HG02973 (cell line): ENCODE results near the gene TBRG4.
"Not testable (repeated sequence)": the region's sequence is repeated elsewhere in the genome, so short reads cannot be mapped to it uniquely, and the experiment has no call there.

Experiments used
- ATAC-seq: cut with Tn5 transposase; IDR thresholded peaks from one replicate; pipeline ENCODE4 v1.9.1; 2021; ENCODE audit warnings: moderate library complexity; ENCODE audit not compliant: unreplicated experiment

TBRG4 gene

GRCh38 chr7:45111298-45112223 lies at the start of gene TBRG4:
Gene TBRG4 (minus strand): TSS chr7:45111697. CDS start chr7:45109237, 2,460 bp downstream.
- peak; percentile 88 for ATAC-seq

GRCh38 chr7:45161138-45161537 lies 49.6 kb upstream of the TBRG4 start:
- ATAC-seq, result no peak

- peak; percentile 53 for ATAC-seq
Observed at GRCh38 chr7:45160417-45160881, 49.0 kb upstream of the TBRG4 start.

- ATAC-seq, result no peak
Observed at GRCh38 chr7:45159296-45159695, 47.8 kb upstream of the TBRG4 start.

GRCh38 chr7:45158471-45158870 lies 47.0 kb upstream of the TBRG4 start:
- ATAC-seq, result no peak

DNA sequence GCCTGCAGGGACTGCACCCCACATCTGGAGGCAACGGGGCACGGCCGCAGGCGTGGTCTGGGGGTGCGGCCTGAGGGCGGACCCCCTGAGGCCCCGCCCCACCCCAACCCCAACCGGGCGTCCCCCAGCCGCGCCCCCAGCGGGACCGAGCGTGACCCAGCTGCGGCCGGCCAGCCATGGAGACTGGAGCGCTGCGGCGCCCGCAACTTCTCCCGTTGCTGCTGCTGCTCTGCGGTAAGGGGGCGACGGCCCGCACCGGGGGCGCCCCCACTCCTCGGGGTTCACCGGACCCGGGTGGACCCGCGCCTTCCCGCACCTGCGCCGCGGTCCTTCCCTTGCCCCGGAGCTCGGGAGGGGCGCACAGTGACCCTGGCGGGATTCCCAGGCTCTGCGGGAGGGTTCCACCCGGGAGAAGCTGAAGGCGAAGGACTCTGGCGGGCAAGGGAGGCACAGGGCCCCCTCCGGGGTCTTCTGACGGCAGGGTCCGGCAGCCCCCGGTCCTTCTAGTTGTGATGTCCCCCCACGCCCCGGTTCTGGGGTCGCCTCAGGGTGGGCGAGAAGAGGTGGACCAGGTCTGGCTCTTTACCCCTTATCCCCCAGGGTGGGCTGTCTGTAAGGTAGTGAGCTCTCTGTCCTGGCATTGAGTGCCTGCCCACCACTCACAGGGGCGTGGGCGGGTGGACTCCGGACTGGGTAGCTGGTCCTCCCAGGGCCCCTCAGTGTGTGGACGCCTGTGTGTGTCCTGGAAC lies 46.3 kb upstream of the TBRG4 start, which contains the start of gene RAMP3:
Gene RAMP3 (plus strand): TSS at position 139 of the 749 bp plus-strand sequence. CDS start 38 bp downstream, at position 177.
- ATAC-seq, result no peak

DNA sequence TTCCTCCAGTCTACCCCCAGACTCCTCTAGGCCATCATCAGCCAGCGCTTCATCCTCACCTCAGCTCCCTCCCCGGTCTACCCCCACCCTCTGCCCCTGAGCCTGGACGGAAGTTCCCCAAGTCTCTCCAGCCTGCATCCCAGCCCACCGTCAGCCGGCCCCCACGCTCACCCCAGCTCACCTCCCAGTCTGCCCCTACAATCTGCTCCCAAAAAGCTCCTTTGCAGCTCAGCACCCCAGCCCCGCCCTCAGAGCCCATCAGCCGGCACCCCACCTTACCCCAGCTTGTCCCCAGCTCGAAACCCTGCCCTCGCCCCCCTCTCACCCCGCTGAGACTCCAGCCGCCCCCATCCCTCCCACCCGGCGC lies 45.8 kb upstream of the TBRG4 start:
- no peak for ATAC-seq

DNA sequence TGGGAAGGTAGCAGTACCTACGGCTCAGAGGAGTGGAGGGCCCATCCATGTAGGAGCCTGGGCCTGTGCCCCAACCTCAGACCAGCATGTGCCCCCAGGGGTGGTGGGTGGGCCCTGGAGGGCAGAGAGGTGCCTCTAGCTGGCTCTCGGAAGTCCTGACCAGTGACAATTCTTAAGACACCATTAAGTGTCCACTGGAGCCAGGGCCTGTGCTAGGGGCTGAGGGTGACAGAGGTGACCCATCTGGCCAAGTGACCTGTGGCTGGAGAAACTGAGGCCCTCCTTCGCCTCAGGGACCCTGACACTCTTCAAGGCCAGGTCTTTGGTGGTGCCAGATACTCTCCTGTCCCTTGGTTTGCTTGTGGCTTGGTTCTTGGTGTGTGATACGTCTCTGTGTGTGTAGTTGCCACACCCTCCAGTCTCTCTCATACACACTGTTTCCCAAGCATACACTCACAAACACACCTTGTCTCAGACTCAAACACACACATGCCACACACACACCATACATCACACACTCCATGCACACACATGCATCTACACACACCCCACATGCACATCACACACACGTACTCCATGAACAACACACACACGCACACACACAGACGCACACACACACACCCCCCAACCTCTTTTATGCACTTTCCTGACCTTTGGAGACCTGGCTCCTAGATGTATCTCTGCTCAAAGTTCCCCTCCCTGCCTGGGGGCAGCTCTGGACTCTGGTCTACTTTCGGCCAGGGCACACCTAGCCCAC lies 45.2 kb upstream of the TBRG4 start:
- ATAC-seq, result no peak

GRCh38 chr7:45155941-45156340 lies 44.4 kb upstream of the TBRG4 start:
- no peak for ATAC-seq

DNA sequence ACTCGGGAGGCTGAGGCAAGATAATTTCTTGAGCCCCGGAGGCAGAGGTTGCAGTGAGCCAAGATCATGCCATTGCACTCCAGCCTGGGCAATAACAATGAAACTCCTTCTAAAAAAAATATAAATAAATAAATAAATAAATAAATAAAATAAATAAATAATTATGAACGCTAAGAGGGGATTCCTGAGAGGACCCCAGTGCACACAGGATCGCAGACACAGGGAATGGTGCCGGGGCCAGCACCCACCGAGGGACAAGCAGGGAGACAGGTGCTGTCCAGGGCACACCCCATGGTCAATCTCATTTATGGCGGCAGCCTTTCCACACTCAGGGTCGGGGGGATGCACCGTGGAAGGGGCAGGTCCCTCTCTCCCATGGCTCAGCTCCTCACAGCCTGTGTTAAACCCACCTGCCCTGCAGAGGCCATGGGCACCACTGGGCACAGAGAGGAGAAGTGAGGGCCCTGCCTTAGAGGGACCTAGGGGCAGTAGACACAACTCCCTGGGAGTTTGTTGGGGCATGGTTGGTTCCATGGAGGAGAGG lies 43.9 kb upstream of the TBRG4 start:
- ATAC-seq, result no peak

GRCh38 chr7:45153861-45154260 lies 42.4 kb upstream of the TBRG4 start:
- ATAC-seq, result not testable (repeated sequence)

DNA sequence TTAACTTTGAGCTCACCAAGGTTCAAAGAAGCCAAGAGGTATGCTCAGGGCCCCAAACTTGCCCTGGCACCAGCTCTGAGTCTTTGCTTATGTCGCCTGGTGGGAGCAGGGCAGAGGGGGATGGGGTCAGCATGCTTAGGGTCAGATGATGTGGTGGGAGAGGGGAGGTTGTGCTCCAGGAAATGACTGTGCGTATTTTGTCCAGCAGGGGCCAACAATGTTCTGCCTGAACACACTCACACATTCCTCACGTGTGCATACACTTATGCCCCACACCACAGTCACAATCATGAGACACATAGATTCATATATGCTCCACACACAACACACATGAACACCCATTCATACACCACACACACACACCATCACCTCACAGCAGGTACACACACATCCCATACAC lies 41.7 kb upstream of the TBRG4 start:
- ATAC-seq, result no peak

DNA sequence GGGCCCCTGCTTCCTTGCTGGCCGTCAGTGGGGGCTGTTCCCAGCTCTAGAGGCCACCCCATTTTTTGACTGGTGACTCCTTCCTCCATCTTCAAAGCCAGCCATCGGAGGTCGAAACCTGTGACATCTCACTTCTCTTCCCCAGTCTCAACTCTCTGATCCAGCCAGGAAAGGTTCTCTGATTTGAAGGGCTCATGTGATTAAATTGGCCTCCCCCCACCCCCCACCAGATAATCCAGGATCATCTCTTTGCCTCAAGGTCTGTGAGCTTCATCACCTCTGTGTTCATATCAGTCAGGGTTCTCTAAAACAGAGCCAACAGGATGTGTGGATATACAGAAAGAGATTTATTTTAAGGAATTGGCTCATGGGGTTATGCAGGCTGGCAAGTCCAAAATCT lies 40.5 kb upstream of the TBRG4 start:
- ATAC-seq, result no peak

DNA sequence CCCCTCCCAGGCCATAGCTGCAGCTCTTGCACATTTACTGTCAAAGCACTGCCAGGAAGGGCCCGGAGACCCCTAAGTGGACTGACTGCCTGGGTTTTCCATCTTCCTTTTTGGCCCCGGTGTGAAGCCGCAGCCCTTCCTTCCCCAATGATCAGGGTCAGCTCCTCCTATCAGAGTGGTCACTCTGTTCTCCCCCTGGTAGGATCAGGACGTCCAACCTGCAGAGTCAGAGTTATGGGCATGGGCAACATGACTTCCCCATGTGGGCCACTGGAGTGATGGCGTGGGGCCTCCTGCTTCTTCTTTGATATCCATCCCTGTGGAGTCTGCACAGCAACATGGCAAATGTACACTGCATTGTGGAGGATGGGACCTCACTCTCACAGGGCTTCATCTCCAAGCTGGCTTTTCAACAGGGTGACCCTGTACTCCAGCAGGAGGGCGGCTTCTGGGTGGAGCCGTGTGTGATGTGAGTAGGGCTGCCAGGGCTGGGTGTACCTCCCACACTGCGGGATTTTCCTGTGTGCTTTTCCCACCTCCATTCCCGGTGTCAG lies 39.7 kb upstream of the TBRG4 start:
- no peak for ATAC-seq

GRCh38 chr7:45150199-45150598 lies 38.7 kb upstream of the TBRG4 start:
- no peak for ATAC-seq

DNA sequence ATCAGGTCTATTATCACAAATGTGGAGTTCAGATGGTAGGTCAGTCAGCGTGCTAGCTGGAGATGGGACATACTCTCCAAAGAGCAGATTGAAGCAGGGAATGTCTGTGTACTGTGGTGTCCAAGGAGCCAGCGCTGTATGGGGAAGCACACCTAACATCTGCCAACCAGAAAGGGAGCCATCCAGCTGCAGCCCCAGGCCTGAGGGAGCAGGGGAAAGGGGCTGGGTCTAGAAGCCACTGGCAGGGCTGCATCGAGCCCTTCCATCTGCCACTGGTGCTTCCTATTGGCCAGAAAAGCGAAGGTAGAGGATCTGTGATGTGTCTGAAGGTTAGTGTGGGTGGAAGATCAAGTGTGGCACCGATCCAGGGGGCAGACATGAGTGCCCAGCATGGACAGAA lies 38.1 kb upstream of the TBRG4 start:
- ATAC-seq, result no peak

- ATAC-seq, result no peak
Observed at GRCh38 chr7:45148653-45148973, 37.1 kb upstream of the TBRG4 start.

DNA sequence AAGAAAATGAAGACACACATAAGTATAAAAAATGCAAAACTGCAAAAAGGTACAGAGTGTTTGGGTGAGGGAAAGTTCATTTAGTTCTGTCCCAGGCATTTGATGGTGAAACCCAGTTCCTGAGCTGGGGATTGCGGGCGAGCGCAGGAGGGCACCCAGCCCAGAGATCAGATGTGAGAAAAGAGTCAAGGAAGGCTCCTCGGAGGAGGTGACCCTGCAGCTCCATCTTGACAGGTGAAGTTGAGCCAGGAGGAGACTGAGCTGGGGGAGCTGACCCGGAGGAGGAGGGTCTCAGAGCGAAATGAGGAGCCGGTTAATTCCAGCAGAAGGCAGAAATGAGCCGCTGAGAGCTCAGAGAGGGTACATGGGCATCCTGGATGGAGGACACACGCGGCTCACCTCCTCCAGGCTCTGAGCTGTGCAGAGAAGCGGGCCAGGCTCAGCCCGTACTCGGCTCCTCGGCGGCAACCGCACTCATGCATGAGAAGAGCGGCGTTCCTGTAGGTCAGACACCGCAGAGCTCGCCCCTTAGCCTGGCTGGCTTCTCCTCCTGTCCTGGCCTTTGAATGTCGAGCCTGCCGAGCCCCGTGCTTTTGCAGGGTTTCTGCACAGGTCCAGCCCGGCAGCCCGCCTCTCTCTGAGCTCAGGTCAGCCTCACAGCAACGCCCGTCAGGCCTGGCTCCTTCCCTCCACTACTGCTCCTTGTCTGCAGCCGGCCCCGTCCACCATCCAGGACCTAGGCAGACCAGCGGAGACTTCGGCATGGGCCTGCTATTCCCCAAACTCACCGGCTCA lies 36.6 kb upstream of the TBRG4 start:
- no peak for ATAC-seq

DNA sequence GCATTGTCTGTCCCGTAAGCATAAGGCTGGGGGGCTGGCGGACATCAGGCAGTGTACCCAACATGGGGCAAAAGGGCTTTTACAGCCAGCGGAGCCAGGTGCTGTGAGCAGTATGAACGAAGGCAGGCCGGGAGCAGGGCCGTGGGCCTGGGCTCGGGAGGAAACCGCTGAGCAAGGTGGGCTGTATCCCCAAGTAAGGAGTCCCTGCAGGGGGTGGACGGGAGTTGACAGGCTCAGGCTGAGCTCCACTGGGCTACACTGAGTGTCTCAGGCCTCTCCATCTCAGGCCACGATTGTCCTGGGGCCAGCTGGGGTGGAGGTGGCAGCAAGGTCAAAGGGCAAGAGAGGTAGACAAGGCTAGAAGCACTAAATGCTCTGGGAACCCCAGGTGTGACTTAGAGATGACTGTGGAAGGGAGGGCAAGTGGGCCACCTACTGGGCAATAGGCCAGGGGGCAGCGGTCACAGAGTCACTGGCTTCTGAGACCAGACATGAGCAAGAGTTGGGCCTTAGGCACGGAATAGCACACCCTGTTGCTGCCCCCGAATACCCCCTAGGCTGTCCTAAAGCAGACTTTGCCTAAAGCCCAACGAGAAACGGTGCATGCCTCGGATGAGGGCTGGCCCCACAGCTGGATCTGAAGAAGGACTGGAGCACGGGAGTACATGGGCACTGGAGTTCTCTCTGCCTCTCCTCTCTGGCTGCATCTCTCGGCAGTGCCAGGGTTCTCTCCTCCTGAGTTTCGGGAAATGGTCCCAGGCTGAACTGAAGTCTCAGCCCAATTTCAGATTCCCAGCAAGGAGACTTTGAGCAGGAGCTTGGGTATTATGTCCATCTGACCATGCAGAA lies 35.3 kb upstream of the TBRG4 start:
- no peak for ATAC-seq
